ENCODE measurements around the gene ZNF654. TPM values are rescaled to one million over a fixed set of nuclear protein-coding genes. Genes with fewer than 3 reads are reported as not detected.
"Not testable (repeated sequence)": the region's sequence is repeated elsewhere in the genome, so short reads cannot be mapped to it uniquely, and the experiment has no call there.

ZNF654 gene
- total RNA-seq, 1 experiment from 2014 or later = 4.1 TPM

GRCh38 chr3:88059380-88060170 is 520 bp downstream of the ZNF654 start:
- DNase-seq (ENCODE audit: extremely low read depth, low read depth) = no peak

- no peak for DNase-seq (ENCODE audit: extremely low read depth, low read depth)
Observed at GRCh38 chr3:88061746-88062145, 2.7 kb downstream of the ZNF654 start.

GRCh38 chr3:88075072-88075471 is 16.0 kb downstream of the ZNF654 start:
- no peak for DNase-seq (ENCODE audit: extremely low read depth, low read depth)

GRCh38 chr3:88075497-88075896 is 16.4 kb downstream of the ZNF654 start:
- DNase-seq (ENCODE audit: extremely low read depth, low read depth) = no peak

- DNase-seq (ENCODE audit: extremely low read depth, low read depth) = no peak
Observed at GRCh38 chr3:88076712-88077111, 17.7 kb downstream of the ZNF654 start.

- DNase-seq (ENCODE audit: extremely low read depth, low read depth) = no peak
Observed at GRCh38 chr3:88078932-88079331, 19.9 kb downstream of the ZNF654 start.

GRCh38 chr3:88082854-88083253 is 23.8 kb downstream of the ZNF654 start:
- no peak for DNase-seq (ENCODE audit: extremely low read depth, low read depth)

GRCh38 chr3:88084097-88084501 is 25.0 kb downstream of the ZNF654 start:
- no peak for DNase-seq (ENCODE audit: extremely low read depth, low read depth)

GRCh38 chr3:88090681-88091080 is 31.6 kb downstream of the ZNF654 start:
- DNase-seq (ENCODE audit: extremely low read depth, low read depth) = no peak

- DNase-seq (ENCODE audit: extremely low read depth, low read depth) = no peak
Observed at GRCh38 chr3:88092270-88092669, 33.2 kb downstream of the ZNF654 start.

- no peak for DNase-seq (ENCODE audit: extremely low read depth, low read depth)
Observed at GRCh38 chr3:88093266-88093665, 34.2 kb downstream of the ZNF654 start.

GRCh38 chr3:88101142-88101541 is 42.1 kb downstream of the ZNF654 start:
- no peak for DNase-seq (ENCODE audit: extremely low read depth, low read depth)

GRCh38 chr3:88105325-88105724 is 46.3 kb downstream of the ZNF654 start:
- DNase-seq (ENCODE audit: extremely low read depth, low read depth) = no peak

- no peak for DNase-seq (ENCODE audit: extremely low read depth, low read depth)
Observed at GRCh38 chr3:88112289-88112688, 53.2 kb downstream of the ZNF654 start.

GRCh38 chr3:88113311-88114162 is 54.5 kb downstream of the ZNF654 start:
- DNase-seq (ENCODE audit: extremely low read depth, low read depth) = peak; percentile 65

- no peak for DNase-seq (ENCODE audit: extremely low read depth, low read depth)
Observed at GRCh38 chr3:88114878-88115549, 56.0 kb downstream of the ZNF654 start.

GRCh38 chr3:88117683-88118082 is 58.6 kb downstream of the ZNF654 start:
- DNase-seq (ENCODE audit: extremely low read depth, low read depth) = no peak

- not testable (repeated sequence) for DNase-seq (ENCODE audit: extremely low read depth, low read depth)
Observed at GRCh38 chr3:88118603-88119002, 59.5 kb downstream of the ZNF654 start.

GRCh38 chr3:88123526-88123925 is 64.5 kb downstream of the ZNF654 start:
- DNase-seq (ENCODE audit: extremely low read depth, low read depth) = no peak

- no peak for DNase-seq (ENCODE audit: extremely low read depth, low read depth)
Observed at GRCh38 chr3:88131695-88132094, 72.6 kb downstream of the ZNF654 start.

- no peak for DNase-seq (ENCODE audit: extremely low read depth, low read depth)
Observed at GRCh38 chr3:88132894-88133293, 73.8 kb downstream of the ZNF654 start.

Data from NCI-H460 (cell line).